ENCODE measurements around the gene PLEKHA8.

DNA sequence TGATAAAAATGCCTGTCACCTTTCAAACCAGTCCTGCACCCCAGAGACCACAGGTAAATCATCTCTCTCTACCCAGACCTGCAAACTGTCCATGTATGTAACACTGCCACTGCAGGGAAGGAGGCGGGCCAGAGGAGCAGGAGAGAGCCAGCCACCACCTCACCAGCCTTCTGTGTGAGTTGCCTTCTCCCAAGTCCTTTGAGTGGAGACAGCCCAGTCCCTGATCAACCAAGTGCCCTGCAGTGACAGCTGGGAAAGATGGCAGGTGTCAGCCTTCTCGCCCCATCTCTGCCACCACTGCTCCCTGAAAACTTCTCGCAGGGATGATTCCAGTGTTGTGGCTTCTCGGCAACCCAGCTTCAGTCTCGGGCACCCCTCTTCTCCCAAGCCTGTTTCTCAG, 149.0 kb downstream of the PLEKHA8 start:
- TF ChIP-seq ATF3 (CRISPR knock-in tag; conservative IDR thresholded peaks at IDR 0.05): no peak
- no peak for TF ChIP-seq CTCF (IDR thresholded peaks at IDR 0.05)
- TF ChIP-seq NFYB (CRISPR knock-in tag; conservative IDR thresholded peaks at IDR 0.05; ENCODE audit: low read depth): no peak
- no peak for TF ChIP-seq CREM (CRISPR knock-in tag; IDR thresholded peaks at IDR 0.05)
- TF ChIP-seq OVOL2 (CRISPR knock-in tag; IDR thresholded peaks at IDR 0.05; ENCODE audit: borderline replicate concordance): no peak
- TF ChIP-seq JUN (CRISPR knock-in tag; IDR thresholded peaks at IDR 0.05): no peak
- TF ChIP-seq ZNF512 (CRISPR knock-in tag; IDR thresholded peaks at IDR 0.05; ENCODE audit: borderline replicate concordance): no peak
- TF ChIP-seq MXD4 (CRISPR knock-in tag; IDR thresholded peaks at IDR 0.05; ENCODE audit: borderline replicate concordance): no peak
- no peak for TF ChIP-seq E2F1 (CRISPR knock-in tag; IDR thresholded peaks at IDR 0.05)
- TF ChIP-seq USF2 (CRISPR knock-in tag; IDR thresholded peaks at IDR 0.05): no peak
- TF ChIP-seq RELA (CRISPR knock-in tag; IDR thresholded peaks at IDR 0.05; ENCODE audit: borderline replicate concordance): no peak
